Measurements from ENCODE around the gene NCOA5. TPM values are rescaled to one million over a fixed set of nuclear protein-coding genes. Genes with fewer than 3 reads are reported as not detected.

Gene NCOA5
- total RNA-seq, 2 donors from 2014 or later, result 11.9 to 13.7 TPM

DNA sequence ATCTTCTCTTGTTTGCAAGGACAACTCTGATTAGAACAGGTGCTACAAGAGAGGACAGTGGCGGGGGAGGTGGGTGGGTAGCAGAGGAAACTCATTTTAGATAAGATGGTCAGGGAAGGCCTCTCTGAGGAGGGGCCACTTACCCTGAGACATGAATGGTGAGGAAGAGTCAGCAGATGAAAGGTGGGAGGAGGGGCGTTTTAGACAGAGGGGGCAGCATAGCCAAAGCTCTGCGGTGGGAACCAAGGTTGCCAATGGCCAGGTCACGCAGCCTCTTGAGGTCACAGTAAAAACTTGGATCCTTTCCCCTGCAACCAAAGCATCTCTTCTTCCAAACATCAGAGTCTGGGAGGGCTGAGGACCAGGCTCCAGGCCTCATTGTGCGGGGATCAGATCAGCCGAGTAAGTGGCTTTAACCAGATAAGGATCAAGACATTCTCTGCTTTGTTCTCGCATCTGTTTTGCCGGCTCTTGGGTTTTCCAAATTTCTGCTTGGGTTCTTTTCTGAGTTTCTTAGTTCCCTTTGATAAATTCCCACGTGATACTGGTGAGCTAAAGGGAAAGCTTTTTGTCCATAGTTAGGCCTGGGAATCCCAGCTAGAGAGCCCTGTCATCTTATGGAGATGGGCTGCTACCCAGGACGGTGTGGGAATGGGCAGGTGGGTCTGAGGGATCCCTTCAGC is 22.8 kb upstream of the NCOA5 start:
- H3K36me3 ChIP-seq (replicated peaks in 1 of 2; ENCODE audit: insufficient read depth in 1 of 2, low read depth in 2 of 2), result no peaks in the 10 kb centered on the region
- H3K27me3 ChIP-seq, result peaks cover 0 to 6% of the 10 kb centered on the region in 2 donors
- ATAC-seq (no peak), DNase-seq (no peak)
- WGBS, 2 donors, result 63 to 71% methylated on average over 10 of the region's 10 CpGs
- peaks cover 4% of the 10 kb centered on the region for H3K4me1 ChIP-seq
- no peak overlapping the region for H3K27ac ChIP-seq
- TF ChIP-seq CTCF (IDR thresholded peaks at IDR 0.05) (no peak), POLR2A (IDR thresholded peaks at IDR 0.05) (no peak)
- no peak overlapping the region for H3K4me3 ChIP-seq
- intact Hi-C loops (cut with DNase I), result no loop called here
- no peaks in the 10 kb centered on the region for H3K9me3 ChIP-seq

- ATAC-seq, result no peak
- no peak for TF ChIP-seq POLR2A (IDR thresholded peaks at IDR 0.05)
- TF ChIP-seq CTCF (IDR thresholded peaks at IDR 0.05), result no peak
Observed at GRCh38 chr20:46111836-46112212, 22.1 kb upstream of the NCOA5 start.

GRCh38 chr20:46111028-46111835 is 21.5 kb upstream of the NCOA5 start:
- Histone ChIP-seq H3K27me3 (peaks cover 0 to 6% of the 10 kb centered on the region in 2 donors), H3K9me3 (no peaks in the 10 kb centered on the region), H3K36me3 (replicated peaks in 1 of 2; ENCODE audit: insufficient read depth in 1 of 2, low read depth in 2 of 2) (no peaks in the 10 kb centered on the region), H3K27ac (no peak overlapping the region), H3K4me3 (no peak overlapping the region), H3K4me1 (no peaks in the 10 kb centered on the region)
- intact Hi-C loops (cut with DNase I), result no loop called here
- TF ChIP-seq POLR2A (IDR thresholded peaks at IDR 0.05) (no peak), CTCF (IDR thresholded peaks at IDR 0.05) (no peak)
- WGBS, 2 donors, result 32 to 35% methylated on average over 5 of the region's 5 CpGs
- ATAC-seq (no peak), DNase-seq (peak in 1 of 4 donors; percentile 56)

More at GRCh38 chr20:46111836-46112212, 22.1 kb upstream of the NCOA5 start:
- no peak overlapping the region for H3K27ac ChIP-seq
- no peak overlapping the region for H3K4me3 ChIP-seq
- peaks cover 0 to 6% of the 10 kb centered on the region in 2 donors for H3K27me3 ChIP-seq
- H3K9me3 ChIP-seq, result no peaks in the 10 kb centered on the region
- no peak for DNase-seq
- intact Hi-C loops (cut with DNase I), result no loop called here
- no peaks in the 10 kb centered on the region for H3K4me1 ChIP-seq
- H3K36me3 ChIP-seq (replicated peaks in 1 of 2; ENCODE audit: insufficient read depth in 1 of 2, low read depth in 2 of 2), result no peaks in the 10 kb centered on the region

- no peak for DNase-seq
Observed at GRCh38 chr20:46108976-46109375, 19.2 kb upstream of the NCOA5 start.

More at GRCh38 chr20:46108976-46109375, 19.2 kb upstream of the NCOA5 start:
- Histone ChIP-seq H3K4me3 (no peak overlapping the region), H3K27me3 (peaks cover 0 to 8% of the 10 kb centered on the region in 2 donors), H3K4me1 (no peaks in the 10 kb centered on the region), H3K9me3 (no peaks in the 10 kb centered on the region), H3K36me3 (replicated peaks in 1 of 2; ENCODE audit: insufficient read depth in 1 of 2, low read depth in 2 of 2) (no peaks in the 10 kb centered on the region), H3K27ac (peak overlapping the region in 2 of 4 donors; percentile 2 to 17)
- WGBS, 2 donors, result 82 to 84% methylated on average over 14 of the region's 14 CpGs
- ATAC-seq, result no peak
- intact Hi-C loops (cut with DNase I), result no loop called here
- TF ChIP-seq CTCF (IDR thresholded peaks at IDR 0.05) (no peak), POLR2A (IDR thresholded peaks at IDR 0.05) (no peak)

Data from body of pancreas (tissue), 4 donors.